Right lobe of liver (tissue), 6 donors: Measurements from ENCODE around the gene KCNMA1. TPM values are rescaled to one million over a fixed set of nuclear protein-coding genes. Genes with fewer than 3 reads are reported as not detected.

ENCODE experiments used
- ATAC-seq, 4 donors: fragments of 200-7000 bp; cut with Tn5 transposase; one replicate each; pipeline ENCODE4 v1.9.1; 2020; ENCODE audit warnings: mild to moderate bottlenecking in 4 of 4, moderate library complexity in 4 of 4
- DNase-seq, 3 donors: peaks; one replicate each; pipeline ENCODE4 v3.0.0-alpha.2; 2020
- H3K27ac ChIP-seq, 3 donors: fragments of 200-600 bp; one replicate each; pipeline ENCODE4 v1.8.0; 2022
- H3K27me3 ChIP-seq, 2 donors: fragments of 200-600 bp; one replicate each; pipeline ENCODE4 v1.8.0; 2022
- H3K36me3 ChIP-seq, 4 donors: fragments of 200-600 bp; sonication (generic) in 1 of 4; one replicate each; pipeline versions ENCODE4 v1.5.1 to v1.8.0; 2017 to 2022; ENCODE audit warnings: control low read depth in 1 of 4
- H3K4me1 ChIP-seq, 4 donors: fragments of 200-600 bp; sonication (generic) in 1 of 4; one replicate each; pipeline versions ENCODE4 v1.5.1 to v1.8.0; 2017 to 2022; ENCODE audit warnings: control low read depth in 1 of 4
- H3K4me3 ChIP-seq, 3 donors: fragments of 200-600 bp; one replicate each; pipeline ENCODE4 v1.8.0; 2022
- H3K9me3 ChIP-seq, 4 donors: fragments of 200-600 bp; sonication (generic) in 1 of 4; one replicate each; pipeline versions ENCODE4 v1.5.1 to v1.8.0; 2017 to 2022; ENCODE audit warnings: control low read depth in 1 of 4
- POLR2A ChIP-seq: fragments of 450-650 bp; IDR thresholded peaks from one replicate; pipeline ENCODE4 v1.6.1; 2017; ENCODE audit warnings: antibody characterized with exemption, mild to moderate bottlenecking
- whole genome bisulfite sequencing: methylation state at CpG from one replicate; pipeline ENCODE4 v1.1.6; 2018; ENCODE audit warnings: low coverage, low lambda C conversion rate; ENCODE audit not compliant: insufficient coverage; ENCODE audit errors: missing lambda C conversion rate; 5-methylcytosine and 5-hydroxymethylcytosine counted together
- intact Hi-C, 2 donors: fragments of 100-400 bp; cut with DNase I; formaldehyde crosslinking; loops; one replicate each; pipeline versions ENCODE4 v1.11.2 to v1.14.1; 2022
- total RNA-seq, 6 experiments: library from RNA; depleted of rRNA in 2 of 6; stranded (reverse); fragments of >200 nt in 2 of 6; fragmentation: NEBNext Ultra II Directional in 3 of 6; extraction: Animal tissue kit (Norgen Biotek cat#: 25700) in 3 of 6; gene quantifications; one replicate each; pipeline versions ENCODE4 v1.1.0 to v1.2.4, GENCODE V29; 2016 to 2023
- TF ChIP-seq, protein P1 (sequence below), 4 donors: fragments of 200-600 bp in 3 of 4; fragments of 450-650 bp in 1 of 4; IDR thresholded peaks; one replicate each; pipeline versions ENCODE4 v1.5.1 to v1.8.0; 2016 to 2022; ENCODE audit warnings: antibody characterized with exemption in 4 of 4, mild to moderate bottlenecking in 2 of 4
- donor health status: DM: no; HTN: yes; CAD: no.
- donor health status: DM: no; HTN: no; CAD: no.
- donor health status: DM: no; HTN: no; CAD: no.
- donor health status: DM: no; HTN: yes; CAD: no.
- donor health status: DM: no; HTN: yes; CAD: no.

The KCNMA1 gene
- total RNA-seq, 6 experiments from 2014 or later, result 5.7 to 48.0 (median 15.1) TPM

DNA sequence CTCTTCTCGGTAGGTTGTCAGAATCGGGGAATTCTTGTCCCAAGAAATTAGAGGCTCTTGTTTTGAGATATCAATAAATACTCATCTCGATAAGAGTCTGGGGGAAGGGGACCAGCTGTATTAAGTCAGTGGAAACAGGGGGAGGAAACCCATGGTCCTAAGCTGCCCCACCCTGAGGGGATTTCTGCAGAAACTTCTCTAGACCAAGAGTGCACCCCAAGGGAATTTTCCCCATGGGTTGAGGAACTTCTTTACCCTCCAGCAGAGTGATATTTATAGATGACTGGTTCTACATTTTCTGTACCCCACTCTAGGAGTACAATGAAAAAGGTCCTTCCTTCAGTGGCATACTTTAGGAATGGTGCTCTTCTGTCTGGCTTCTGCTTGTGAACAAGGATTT is 627.2 kb downstream of the KCNMA1 start:
- 92% methylated on average over 3 of the region's 3 CpGs for WGBS
- Histone ChIP-seq H3K27ac (no peak overlapping the region), H3K4me3 (no peak overlapping the region), H3K27me3 (no peaks in the 10 kb centered on the region), H3K9me3 (no peaks in the 10 kb centered on the region), H3K36me3 (no peaks in the 10 kb centered on the region), H3K4me1 (peaks cover 0 to 24% (median 0%) of the 10 kb centered on the region in 4 donors)
- no peak for TF ChIP-seq POLR2A
- TF ChIP-seq, protein P1, sequence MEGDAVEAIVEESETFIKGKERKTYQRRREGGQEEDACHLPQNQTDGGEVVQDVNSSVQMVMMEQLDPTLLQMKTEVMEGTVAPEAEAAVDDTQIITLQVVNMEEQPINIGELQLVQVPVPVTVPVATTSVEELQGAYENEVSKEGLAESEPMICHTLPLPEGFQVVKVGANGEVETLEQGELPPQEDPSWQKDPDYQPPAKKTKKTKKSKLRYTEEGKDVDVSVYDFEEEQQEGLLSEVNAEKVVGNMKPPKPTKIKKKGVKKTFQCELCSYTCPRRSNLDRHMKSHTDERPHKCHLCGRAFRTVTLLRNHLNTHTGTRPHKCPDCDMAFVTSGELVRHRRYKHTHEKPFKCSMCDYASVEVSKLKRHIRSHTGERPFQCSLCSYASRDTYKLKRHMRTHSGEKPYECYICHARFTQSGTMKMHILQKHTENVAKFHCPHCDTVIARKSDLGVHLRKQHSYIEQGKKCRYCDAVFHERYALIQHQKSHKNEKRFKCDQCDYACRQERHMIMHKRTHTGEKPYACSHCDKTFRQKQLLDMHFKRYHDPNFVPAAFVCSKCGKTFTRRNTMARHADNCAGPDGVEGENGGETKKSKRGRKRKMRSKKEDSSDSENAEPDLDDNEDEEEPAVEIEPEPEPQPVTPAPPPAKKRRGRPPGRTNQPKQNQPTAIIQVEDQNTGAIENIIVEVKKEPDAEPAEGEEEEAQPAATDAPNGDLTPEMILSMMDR (IDR thresholded peaks at IDR 0.05), result no peak
- intact Hi-C loops, result no loop called here
- ATAC-seq, result no peak
- DNase-seq, result no peak

DNA sequence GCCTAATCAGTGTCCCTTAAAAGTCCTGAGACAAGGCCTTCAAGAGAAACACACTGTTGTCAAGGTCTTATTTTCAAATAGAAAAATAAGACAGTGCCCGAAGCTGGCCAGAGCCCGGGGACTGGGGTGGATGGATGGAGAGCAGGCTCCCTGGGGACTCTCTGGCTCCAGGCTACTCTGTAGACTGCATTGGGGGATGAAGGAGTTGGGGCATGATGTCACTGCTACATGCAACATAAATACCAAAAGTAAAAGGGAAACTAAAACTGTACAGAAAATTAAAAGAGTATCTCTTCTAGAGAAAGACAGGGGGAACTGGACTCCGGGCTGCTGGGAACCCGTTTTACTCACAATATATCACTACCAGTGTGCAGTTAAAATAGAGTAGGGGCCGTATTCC is 629.8 kb downstream of the KCNMA1 start:
- intact Hi-C loops, result no loop called here
- no peaks in the 10 kb centered on the region for H3K36me3 ChIP-seq
- DNase-seq (no peak), ATAC-seq (no peak)
- no peak overlapping the region for H3K4me3 ChIP-seq
- no peaks in the 10 kb centered on the region for H3K27me3 ChIP-seq
- H3K9me3 ChIP-seq, result no peaks in the 10 kb centered on the region
- H3K27ac ChIP-seq, result no peak overlapping the region
- no peak for TF ChIP-seq POLR2A
- TF ChIP-seq, protein P1 (IDR thresholded peaks at IDR 0.05), result no peak
- peaks cover 0 to 17% (median 0%) of the 10 kb centered on the region in 4 donors for H3K4me1 ChIP-seq
- WGBS, result 87% methylated on average over 5 of the region's 5 CpGs

DNA sequence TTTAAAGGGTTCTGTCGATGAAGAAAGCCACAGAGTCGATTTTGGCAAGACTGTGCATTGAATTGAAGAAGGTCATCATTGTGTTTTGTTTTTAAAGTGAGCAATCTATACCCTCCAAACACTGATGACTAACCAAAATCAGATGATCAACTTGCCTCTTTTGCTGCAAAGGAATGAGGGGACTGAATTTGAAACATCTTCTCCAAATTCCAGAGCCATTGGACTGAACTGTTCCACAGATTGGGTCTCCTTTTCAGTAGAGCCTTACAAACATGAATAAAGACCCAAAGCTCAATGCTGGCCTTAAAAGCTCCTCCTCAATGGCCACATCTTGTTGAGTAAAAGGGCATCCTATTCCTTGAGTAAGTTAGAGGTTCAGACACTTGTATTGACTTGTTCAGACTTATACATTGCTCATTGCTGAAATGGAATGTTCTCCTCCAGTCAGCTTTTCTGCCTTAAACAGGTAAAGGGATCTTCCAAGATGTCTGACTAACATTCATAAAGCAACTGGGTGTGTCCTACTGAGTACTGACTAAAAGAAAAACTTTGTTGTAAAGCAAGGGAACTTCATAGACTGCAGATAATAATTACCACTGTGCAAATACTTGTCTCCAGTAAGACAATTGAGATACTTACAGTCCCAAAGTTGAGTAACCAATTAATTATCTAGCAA is 630.6 kb downstream of the KCNMA1 start:
- Histone ChIP-seq H3K27me3 (no peaks in the 10 kb centered on the region), H3K4me1 (peaks cover 0 to 10% (median 0%) of the 10 kb centered on the region in 4 donors), H3K27ac (no peak overlapping the region), H3K36me3 (no peaks in the 10 kb centered on the region), H3K4me3 (no peak overlapping the region), H3K9me3 (no peaks in the 10 kb centered on the region)
- ATAC-seq (no peak), DNase-seq (no peak)
- TF ChIP-seq, protein P1 (IDR thresholded peaks at IDR 0.05), result no peak
- no peak for TF ChIP-seq POLR2A
- WGBS, result 77% methylated on average over 2 of the region's 2 CpGs
- intact Hi-C loops, result no loop called here

DNA sequence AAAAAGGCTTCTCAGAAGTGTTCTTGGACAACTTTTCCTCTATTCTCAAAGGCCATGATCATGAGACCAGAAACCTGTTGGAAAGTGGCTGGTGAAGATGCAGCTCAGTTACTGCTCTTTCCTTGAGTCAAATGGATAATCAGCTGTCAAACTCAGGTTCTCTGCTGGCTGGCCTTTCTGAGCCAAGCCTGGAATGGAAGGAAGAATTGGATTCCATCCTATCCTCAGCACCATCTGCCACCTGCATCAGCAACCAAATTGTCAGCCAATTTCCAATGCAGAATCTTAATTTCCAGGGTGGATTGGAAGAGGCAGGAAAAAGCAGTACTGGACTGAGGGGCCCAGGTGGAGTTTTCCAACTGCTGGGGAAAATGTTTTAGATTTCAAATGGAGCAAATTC is 631.7 kb downstream of the KCNMA1 start:
- H3K4me3 ChIP-seq, result no peak overlapping the region
- no peaks in the 10 kb centered on the region for H3K9me3 ChIP-seq
- H3K36me3 ChIP-seq, result no peaks in the 10 kb centered on the region
- intact Hi-C loops, result no loop called here
- no peaks in the 10 kb centered on the region for H3K27me3 ChIP-seq
- H3K4me1 ChIP-seq, result peaks cover 0 to 2% (median 0%) of the 10 kb centered on the region in 4 donors
- ATAC-seq (no peak), DNase-seq (no peak)
- no peak overlapping the region for H3K27ac ChIP-seq
- no peak for TF ChIP-seq POLR2A
- TF ChIP-seq, protein P1 (IDR thresholded peaks at IDR 0.05), result no peak
